HepG2 (cell line): ENCODE results near the gene BCL2L1. TPM values are rescaled to one million over a fixed set of nuclear protein-coding genes. Genes with fewer than 3 reads are reported as not detected.

Experiments
- ATF6 ChIP-seq: sonication (generic); formaldehyde crosslinking; conservative IDR thresholded peaks from 2 replicates; pipeline ENCODE4 v1.4.0; 2020; ENCODE audit warnings: missing genetic modification reagents
- NBN ChIP-seq: fragments of 450-650 bp; conservative IDR thresholded peaks from 2 replicates; pipeline ENCODE4 v1.6.1; 2017
- NR3C1 ChIP-seq: sonication (generic); formaldehyde crosslinking; IDR thresholded peaks from 2 replicates; pipeline ENCODE4 v1.4.0; 2020; ENCODE audit warnings: missing genetic modification reagents
- NRL ChIP-seq: sonication (generic); formaldehyde crosslinking; IDR thresholded peaks from 2 replicates; pipeline ENCODE4 v1.5.0; 2020; ENCODE audit warnings: missing genetic modification reagents, mild to moderate bottlenecking, moderate library complexity, borderline replicate concordance
- REXO4 ChIP-seq: sonication (generic); formaldehyde crosslinking; IDR thresholded peaks from 2 replicates; pipeline ENCODE4 v1.8.0; 2022; ENCODE audit warnings: missing genetic modification reagents, mild to moderate bottlenecking, borderline replicate concordance
- SAFB2 ChIP-seq: sonication (generic); formaldehyde crosslinking; IDR thresholded peaks from 2 replicates; pipeline ENCODE4 v1.5.1; 2020; ENCODE audit warnings: missing genetic modification reagents, low read depth, mild to moderate bottlenecking, borderline replicate concordance
- SNAPC4 ChIP-seq: sonication (generic); formaldehyde crosslinking; IDR thresholded peaks from 2 replicates; pipeline ENCODE4 v1.4.0; 2020; ENCODE audit warnings: mild to moderate bottlenecking, missing genetic modification reagents
- SP140L ChIP-seq: sonication (generic); formaldehyde crosslinking; IDR thresholded peaks from 2 replicates; pipeline ENCODE4 v1.4.0; 2020; ENCODE audit warnings: missing genetic modification reagents, borderline replicate concordance
- TAF15 ChIP-seq: fragments of 200-400 bp; formaldehyde crosslinking; IDR thresholded peaks from one replicate; pipeline ENCODE4 v1.6.1; 2018; ENCODE audit warnings: mild to moderate bottlenecking, low read depth, low read length; ENCODE audit not compliant: poor library complexity, severe bottlenecking
- TEF ChIP-seq: sonication (generic); formaldehyde crosslinking; IDR thresholded peaks from 2 replicates; pipeline ENCODE4 v1.5.0; 2020; ENCODE audit warnings: missing genetic modification reagents
- ZBTB33 ChIP-seq: sonication (generic); formaldehyde crosslinking; IDR thresholded peaks from 2 replicates; pipeline ENCODE4 v1.4.0; 2020; ENCODE audit warnings: missing genetic modification reagents
- ZC3H13 ChIP-seq: sonication (generic); formaldehyde crosslinking; IDR thresholded peaks from 2 replicates; pipeline ENCODE4 v1.8.1; 2023; ENCODE audit warnings: mild to moderate bottlenecking, missing genetic modification reagents, moderate library complexity
- ZKSCAN5 ChIP-seq: sonication (generic); formaldehyde crosslinking; IDR thresholded peaks from 2 replicates; pipeline ENCODE4 v1.5.1; 2020; ENCODE audit warnings: mild to moderate bottlenecking, missing genetic modification reagents
- ZNF589 ChIP-seq: sonication (generic); formaldehyde crosslinking; conservative IDR thresholded peaks from 2 replicates; pipeline ENCODE4 v1.8.0; 2022; ENCODE audit warnings: mild to moderate bottlenecking, moderate library complexity, missing genetic modification reagents
- ZXDC ChIP-seq: sonication (generic); formaldehyde crosslinking; IDR thresholded peaks from 2 replicates; pipeline ENCODE4 v1.5.0; 2020; ENCODE audit warnings: mild to moderate bottlenecking, missing genetic modification reagents
- polyA plus RNA-seq, 8 experiments: library from polyadenylated mRNA; depleted of rRNA in 3 of 8; stranded (reverse) in 7 of 8; unstranded in 1 of 8; fragments of >200 nt; fragmentation: Illumina TruSeq in 4 of 8; extraction: Trizol in 4 of 8; gene quantifications; 2 replicates each; pipeline versions ENCODE4 v1.2.1 to v1.2.3, GENCODE V29; 2011 to 2016; ENCODE audit warnings: low read depth in 4 of 8, missing spikeins in 1 of 8, mixed read lengths in 1 of 8; ENCODE audit not compliant: insufficient read depth in 1 of 8
- total RNA-seq, 5 experiments: library from RNA; depleted of rRNA; stranded (reverse); fragments of >200 nt; fragmentation: Illumina TruSeq; extraction: Trizol; gene quantifications; 2 replicates each; pipeline ENCODE4 v1.2.3, GENCODE V29; 2016; ENCODE audit warnings: low read depth in 1 of 5

BCL2L1 gene
- total and polyA plus RNA-seq, 2 of the 13 experiments (the other 11 are each of a cell fraction or from before 2014, with no cell fraction given): 164 to 258 TPM

- TF ChIP-seq ZXDC (peak; percentile 63), ZBTB33 (CRISPR knock-in tag) (no peak), NRL (no peak), NBN (no peak), TEF (CRISPR knock-in tag) (no peak), ZC3H13 (CRISPR knock-in tag) (peak; percentile 29; the same call in 1 of the 2 replicates), TAF15 (no peak), NR3C1 (no peak), ATF6 (CRISPR knock-in tag) (no peak), REXO4 (CRISPR knock-in tag) (no peak), ZNF589 (no peak), SAFB2 (CRISPR knock-in tag) (no peak), SNAPC4 (CRISPR knock-in tag) (no peak), ZKSCAN5 (CRISPR knock-in tag) (no peak), SP140L (CRISPR knock-in tag) (no peak)
Observed at GRCh38 chr20:31712564-31713311, 9.9 kb downstream of the BCL2L1 start (continued).
